SK-N-SH treated with all-trans-retinoic acid at 6 μM for 48 hours (cell line): ENCODE data around the gene TEKT3.

Source experiments
- ATAC-seq: fragments of 200-7000 bp; cut with Tn5 transposase; 3 replicates; pipeline ENCODE4 v1.9.1; 2020; ENCODE audit warnings: mild to moderate bottlenecking, moderate library complexity
- ARNTL ChIP-seq: fragments of 450-650 bp; formaldehyde crosslinking; IDR thresholded peaks from 2 replicates; pipeline ENCODE4 v1.5.0; 2020; ENCODE audit warnings: low read depth, mild to moderate bottlenecking, moderate library complexity, borderline replicate concordance
- BACH2 ChIP-seq: fragments of 250-450 bp; sonication (Bioruptor Pico); IDR thresholded peaks from 2 replicates; pipeline ENCODE4 v1.9.0; 2021; ENCODE audit warnings: mild to moderate bottlenecking, borderline replicate concordance
- CSDC2 ChIP-seq: fragments of 250-450 bp; sonication (Bioruptor Pico); IDR thresholded peaks from 2 replicates; pipeline ENCODE4 v1.5.0; 2020; ENCODE audit warnings: mild to moderate bottlenecking, moderate library complexity
- CSRNP3 ChIP-seq: fragments of 250-450 bp; sonication (Bioruptor Pico); IDR thresholded peaks from 2 replicates; pipeline ENCODE4 v1.5.1; 2021; ENCODE audit warnings: mild to moderate bottlenecking, moderate library complexity
- ESRRG ChIP-seq: fragments of 250-450 bp; sonication (Bioruptor Pico); IDR thresholded peaks from 2 replicates; pipeline ENCODE4 v1.6.1; 2021; ENCODE audit warnings: mild to moderate bottlenecking
- GLIS3 ChIP-seq: fragments of 250-450 bp; sonication (Bioruptor Pico); IDR thresholded peaks from 2 replicates; pipeline ENCODE4 v1.5.0; 2020; ENCODE audit warnings: mild to moderate bottlenecking, moderate library complexity
- ISL1 ChIP-seq: fragments of 250-450 bp; sonication (Bioruptor Pico); IDR thresholded peaks from 2 replicates; pipeline ENCODE4 v2.1.2; 2022; ENCODE audit warnings: mild to moderate bottlenecking, moderate library complexity
- OSR1 ChIP-seq: fragments of 250-450 bp; sonication (Bioruptor Pico); IDR thresholded peaks from 2 replicates; pipeline ENCODE4 v1.8.0; 2022; ENCODE audit warnings: moderate library complexity, mild to moderate bottlenecking, inconsistent platforms
- PPARA ChIP-seq: fragments of 250-450 bp; sonication (Bioruptor Pico); IDR thresholded peaks from 2 replicates; pipeline ENCODE4 v1.5.0; 2020; ENCODE audit warnings: mild to moderate bottlenecking, borderline replicate concordance
- RARB ChIP-seq: fragments of 250-450 bp; sonication (Bioruptor Pico); IDR thresholded peaks from 2 replicates; pipeline ENCODE4 v1.8.0; 2021; ENCODE audit warnings: mild to moderate bottlenecking, moderate library complexity
- SNAI2 ChIP-seq: fragments of 250-450 bp; sonication (Bioruptor Pico); IDR thresholded peaks from 2 replicates; pipeline ENCODE4 v1.5.0; 2020; ENCODE audit warnings: mild to moderate bottlenecking, moderate library complexity
- TCF4 ChIP-seq: fragments of 250-450 bp; sonication (Bioruptor Pico); IDR thresholded peaks from 2 replicates; pipeline ENCODE4 v1.8.0; 2021; ENCODE audit warnings: mild to moderate bottlenecking, moderate library complexity, borderline replicate concordance
- TOX ChIP-seq: fragments of 250-450 bp; sonication (Bioruptor Pico); IDR thresholded peaks from 2 replicates; pipeline ENCODE4 v1.8.0; 2021; ENCODE audit warnings: mild to moderate bottlenecking, moderate library complexity, borderline replicate concordance
- TSHZ2 ChIP-seq: fragments of 250-450 bp; sonication (Bioruptor Pico); IDR thresholded peaks from 2 replicates; pipeline ENCODE4 v1.5.0; 2020; ENCODE audit warnings: mild to moderate bottlenecking, moderate library complexity
- ZC3H10 ChIP-seq: fragments of 250-450 bp; sonication (Bioruptor Pico); IDR thresholded peaks from 2 replicates; pipeline ENCODE4 v1.5.1; 2021; ENCODE audit warnings: mild to moderate bottlenecking, moderate library complexity
- ZFP3 ChIP-seq: fragments of 250-450 bp; sonication (Bioruptor Pico); IDR thresholded peaks from 2 replicates; pipeline ENCODE4 v1.5.0; 2020; ENCODE audit warnings: mild to moderate bottlenecking, moderate library complexity
- ZFP30 ChIP-seq: fragments of 450-650 bp; formaldehyde crosslinking; IDR thresholded peaks from 2 replicates; pipeline ENCODE4 v1.5.0; 2022; ENCODE audit warnings: mild to moderate bottlenecking, moderate library complexity
- ZNF565 ChIP-seq: fragments of 450-650 bp; formaldehyde crosslinking; conservative IDR thresholded peaks from 2 replicates; pipeline ENCODE4 v1.5.0; 2020; ENCODE audit warnings: low read depth, mild to moderate bottlenecking, moderate library complexity
- ZNF70 ChIP-seq: fragments of 450-650 bp; formaldehyde crosslinking; IDR thresholded peaks from 2 replicates; pipeline ENCODE4 v1.5.0; 2020; ENCODE audit warnings: mild to moderate bottlenecking, moderate library complexity
- ZNF8 ChIP-seq: fragments of 450-650 bp; formaldehyde crosslinking; IDR thresholded peaks from 2 replicates; pipeline ENCODE4 v1.5.0; 2020; ENCODE audit warnings: mild to moderate bottlenecking, moderate library complexity
- TF ChIP-seq, protein P1 (sequence below): fragments of 250-450 bp; sonication (Bioruptor Pico); IDR thresholded peaks from 2 replicates; pipeline ENCODE4 v1.8.0; 2020; ENCODE audit warnings: mild to moderate bottlenecking, moderate library complexity, borderline replicate concordance
- TF ChIP-seq, protein P2 (sequence below): fragments of 250-450 bp; sonication (Bioruptor Pico); IDR thresholded peaks from 2 replicates; pipeline ENCODE4 v1.5.1; 2020; ENCODE audit warnings: low read depth, mild to moderate bottlenecking, moderate library complexity

TEKT3 gene

DNA sequence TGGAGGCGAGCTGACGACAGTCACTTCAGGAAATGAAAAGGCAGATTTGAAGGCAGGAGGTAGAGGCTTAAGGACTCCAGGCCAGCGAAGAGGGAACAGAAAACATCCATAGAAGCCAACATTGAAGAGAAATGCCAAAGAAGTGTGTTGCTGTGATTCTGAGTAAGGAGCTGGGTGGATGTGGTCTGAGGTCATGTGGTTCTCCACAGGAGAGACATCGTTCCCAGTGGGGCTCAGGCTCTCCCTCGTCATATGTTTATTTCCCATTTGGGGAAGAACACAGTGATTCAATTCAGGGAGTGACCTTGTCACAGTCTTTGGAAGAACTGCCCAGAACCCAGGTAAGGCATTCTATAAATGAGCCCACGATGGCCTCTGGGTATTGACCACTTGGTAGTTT is 69.7 kb downstream of the TEKT3 start:
- TF ChIP-seq OSR1 (CRISPR knock-in tag): no peak
- no peak for TF ChIP-seq ARNTL (CRISPR knock-in tag)
- TF ChIP-seq ZNF8: no peak
- TF ChIP-seq TSHZ2: no peak
- TF ChIP-seq ZC3H10: no peak
- no peak for TF ChIP-seq TOX (CRISPR knock-in tag)
- no peak for TF ChIP-seq ZFP30
- no peak for TF ChIP-seq CSDC2 (CRISPR knock-in tag)
- no peak for TF ChIP-seq ISL1 (CRISPR knock-in tag)
- TF ChIP-seq RARB (CRISPR knock-in tag): no peak
- no peak for TF ChIP-seq SNAI2
- TF ChIP-seq ZNF565: no peak
- TF ChIP-seq, protein P1, sequence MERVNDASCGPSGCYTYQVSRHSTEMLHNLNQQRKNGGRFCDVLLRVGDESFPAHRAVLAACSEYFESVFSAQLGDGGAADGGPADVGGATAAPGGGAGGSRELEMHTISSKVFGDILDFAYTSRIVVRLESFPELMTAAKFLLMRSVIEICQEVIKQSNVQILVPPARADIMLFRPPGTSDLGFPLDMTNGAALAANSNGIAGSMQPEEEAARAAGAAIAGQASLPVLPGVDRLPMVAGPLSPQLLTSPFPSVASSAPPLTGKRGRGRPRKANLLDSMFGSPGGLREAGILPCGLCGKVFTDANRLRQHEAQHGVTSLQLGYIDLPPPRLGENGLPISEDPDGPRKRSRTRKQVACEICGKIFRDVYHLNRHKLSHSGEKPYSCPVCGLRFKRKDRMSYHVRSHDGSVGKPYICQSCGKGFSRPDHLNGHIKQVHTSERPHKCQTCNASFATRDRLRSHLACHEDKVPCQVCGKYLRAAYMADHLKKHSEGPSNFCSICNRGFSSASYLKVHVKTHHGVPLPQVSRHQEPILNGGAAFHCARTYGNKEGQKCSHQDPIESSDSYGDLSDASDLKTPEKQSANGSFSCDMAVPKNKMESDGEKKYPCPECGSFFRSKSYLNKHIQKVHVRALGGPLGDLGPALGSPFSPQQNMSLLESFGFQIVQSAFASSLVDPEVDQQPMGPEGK: no peak
- TF ChIP-seq, protein P2, sequence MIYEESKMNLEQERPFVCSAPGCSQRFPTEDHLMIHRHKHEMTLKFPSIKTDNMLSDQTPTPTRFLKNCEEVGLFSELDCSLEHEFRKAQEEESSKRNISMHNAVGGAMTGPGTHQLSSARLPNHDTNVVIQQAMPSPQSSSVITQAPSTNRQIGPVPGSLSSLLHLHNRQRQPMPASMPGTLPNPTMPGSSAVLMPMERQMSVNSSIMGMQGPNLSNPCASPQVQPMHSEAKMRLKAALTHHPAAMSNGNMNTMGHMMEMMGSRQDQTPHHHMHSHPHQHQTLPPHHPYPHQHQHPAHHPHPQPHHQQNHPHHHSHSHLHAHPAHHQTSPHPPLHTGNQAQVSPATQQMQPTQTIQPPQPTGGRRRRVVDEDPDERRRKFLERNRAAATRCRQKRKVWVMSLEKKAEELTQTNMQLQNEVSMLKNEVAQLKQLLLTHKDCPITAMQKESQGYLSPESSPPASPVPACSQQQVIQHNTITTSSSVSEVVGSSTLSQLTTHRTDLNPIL (CRISPR knock-in tag): no peak
- TF ChIP-seq GLIS3 (CRISPR knock-in tag): no peak
- no peak for ATAC-seq

DNA sequence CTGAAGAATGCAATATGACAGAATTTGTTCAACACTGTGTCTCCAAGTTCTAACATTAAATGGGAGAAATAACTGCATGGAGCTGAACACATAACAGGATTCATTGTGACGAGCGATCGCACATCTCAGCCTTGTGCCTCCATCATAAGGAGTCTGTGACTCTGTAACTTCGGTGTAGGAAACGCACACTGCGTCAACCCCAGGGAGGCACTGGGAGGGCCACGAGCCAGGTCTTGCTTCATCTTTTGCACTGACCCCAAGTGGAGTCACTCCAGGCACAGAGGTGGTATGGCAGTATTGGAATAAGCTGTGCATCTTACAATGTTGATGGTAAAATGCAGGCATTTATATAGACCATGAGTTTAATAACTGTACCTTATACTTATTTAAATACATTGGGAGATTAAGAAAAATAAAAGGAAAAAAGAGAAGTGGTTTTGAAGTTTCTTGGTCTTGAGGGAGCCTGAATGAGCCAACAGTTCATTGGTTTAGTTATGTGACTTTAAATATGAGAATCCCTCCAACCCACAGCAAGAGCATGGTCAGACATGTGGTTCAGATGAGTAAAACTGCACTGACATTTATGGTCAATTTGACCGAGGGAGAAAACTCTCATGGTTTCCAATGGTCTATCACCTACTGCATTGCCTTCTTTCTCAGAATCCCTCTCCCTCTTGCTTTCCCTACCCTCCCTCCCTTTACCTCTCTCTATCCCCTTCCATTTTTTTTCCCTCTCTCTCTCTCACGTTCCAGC is 70.6 kb downstream of the TEKT3 start:
- TF ChIP-seq ZNF70 (CRISPR knock-in tag): no peak
- no peak for TF ChIP-seq CSRNP3 (CRISPR knock-in tag)
- no peak for TF ChIP-seq TCF4 (CRISPR knock-in tag)
- TF ChIP-seq, protein P1: no peak
- no peak for TF ChIP-seq PPARA (CRISPR knock-in tag)
- no peak for TF ChIP-seq ESRRG (CRISPR knock-in tag)
- TF ChIP-seq ARNTL (CRISPR knock-in tag): no peak
- no peak for TF ChIP-seq TSHZ2
- no peak for TF ChIP-seq ZC3H10
- no peak for TF ChIP-seq ZNF565
- TF ChIP-seq BACH2 (CRISPR knock-in tag): no peak
- TF ChIP-seq GLIS3 (CRISPR knock-in tag): no peak
- TF ChIP-seq RARB (CRISPR knock-in tag): no peak
- TF ChIP-seq TOX (CRISPR knock-in tag): no peak
- TF ChIP-seq OSR1 (CRISPR knock-in tag): no peak
- TF ChIP-seq, protein P2 (CRISPR knock-in tag): no peak
- no peak for TF ChIP-seq SNAI2
- no peak for TF ChIP-seq ZFP3 (CRISPR knock-in tag)
- TF ChIP-seq ISL1 (CRISPR knock-in tag): no peak
- TF ChIP-seq, all 23 proteins: peak for 0
- no peak for ATAC-seq
